SKM-1 (cell line): ENCODE data around the gene PCDHGB6.
"Not testable (repeated sequence)": the region's sequence is repeated elsewhere in the genome, so short reads cannot be mapped to it uniquely, and the experiment has no call there.

Experiments
- DNase-seq: peaks from one replicate; lab custom pipeline; 2025; ENCODE audit not compliant: unreplicated experiment; lab: John Stamatoyannopoulos, UW

PCDHGB6 gene

DNA sequence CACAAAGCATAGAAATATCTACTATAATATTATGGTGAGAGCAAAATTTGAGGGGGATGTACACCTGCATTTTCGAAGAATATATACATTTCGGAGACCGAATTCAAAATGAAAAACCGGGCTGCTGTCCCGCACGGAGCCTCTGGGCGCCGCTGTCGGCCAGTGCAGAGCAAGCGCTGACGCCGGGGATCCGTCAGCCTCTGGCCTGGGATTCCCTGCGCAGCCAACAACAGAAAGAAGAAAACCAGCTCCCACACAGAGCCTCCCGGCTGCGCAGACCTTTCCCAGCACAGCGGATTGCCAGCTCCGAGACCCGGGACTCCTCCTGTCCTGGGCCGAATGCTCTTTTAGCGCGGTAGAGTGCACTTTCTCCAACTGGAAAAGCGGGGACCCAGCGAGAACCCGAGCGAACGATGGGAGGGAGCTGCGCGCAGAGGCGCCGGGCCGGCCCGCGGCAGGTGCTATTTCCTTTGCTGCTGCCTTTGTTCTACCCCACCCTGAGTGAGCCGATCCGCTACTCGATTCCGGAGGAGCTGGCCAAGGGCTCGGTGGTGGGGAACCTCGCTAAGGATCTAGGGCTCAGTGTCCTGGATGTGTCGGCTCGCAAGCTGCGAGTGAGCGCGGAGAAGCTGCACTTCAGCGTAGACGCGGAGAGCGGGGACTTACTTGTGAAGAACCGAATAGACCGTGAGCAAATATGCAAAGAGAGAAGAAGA lies at the start of gene PCDHGB6:
Gene PCDHGB6 (plus strand): TSS at position 232 of the 716 bp plus-strand sequence. CDS start 182 bp downstream, at position 414.
- DNase-seq = not testable (repeated sequence)

DNA sequence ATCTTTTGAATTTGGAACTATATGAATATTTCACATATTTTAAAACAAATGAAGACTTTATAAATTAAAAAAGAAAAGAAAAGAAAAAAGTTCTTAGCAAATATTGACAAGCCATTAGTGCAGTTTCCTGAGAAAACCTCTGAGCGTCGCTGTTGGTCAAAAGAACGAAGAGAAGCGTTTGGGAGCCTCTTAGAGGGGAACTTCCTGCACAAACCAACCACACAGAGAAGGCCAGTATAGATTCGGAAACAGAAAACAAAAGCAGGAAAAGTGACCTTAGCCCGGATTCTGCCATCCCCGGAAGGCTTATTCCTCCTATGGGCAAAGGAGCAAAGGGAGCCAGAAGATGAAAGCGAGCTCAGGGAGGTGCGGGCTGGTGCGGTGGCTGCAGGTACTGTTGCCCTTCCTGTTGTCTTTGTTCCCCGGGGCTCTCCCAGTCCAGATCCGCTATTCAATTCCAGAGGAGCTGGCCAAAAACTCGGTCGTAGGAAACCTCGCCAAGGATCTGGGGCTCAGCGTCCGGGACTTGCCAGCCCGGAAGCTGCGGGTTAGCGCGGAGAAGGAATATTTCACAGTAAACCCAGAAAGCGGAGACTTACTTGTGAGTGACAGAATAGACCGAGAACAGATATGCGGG lies 47.9 kb upstream of the PCDHGB6 start, which contains the start of gene PCDHGB2:
Gene PCDHGB2 (plus strand): TSS at position 205 of the 637 bp plus-strand sequence. CDS start 142 bp downstream, at position 347.
- DNase-seq = no peak

DNA sequence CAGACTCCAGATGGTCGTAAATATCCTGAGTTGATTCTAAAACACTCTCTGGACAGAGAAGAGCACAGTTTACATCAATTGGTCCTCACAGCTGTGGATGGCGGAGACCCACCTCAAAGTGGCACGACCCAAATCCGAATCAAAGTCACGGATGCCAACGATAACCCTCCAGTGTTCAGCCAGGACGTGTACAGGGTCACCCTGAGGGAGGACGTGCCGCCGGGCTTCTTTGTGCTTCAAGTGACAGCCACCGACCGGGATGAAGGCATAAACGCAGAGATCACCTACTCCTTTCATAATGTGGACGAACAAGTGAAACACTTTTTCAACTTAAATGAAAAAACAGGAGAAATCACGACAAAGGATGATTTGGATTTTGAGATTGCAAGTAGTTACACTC lies 47.1 kb upstream of the PCDHGB6 start:
- DNase-seq = no peak

DNA sequence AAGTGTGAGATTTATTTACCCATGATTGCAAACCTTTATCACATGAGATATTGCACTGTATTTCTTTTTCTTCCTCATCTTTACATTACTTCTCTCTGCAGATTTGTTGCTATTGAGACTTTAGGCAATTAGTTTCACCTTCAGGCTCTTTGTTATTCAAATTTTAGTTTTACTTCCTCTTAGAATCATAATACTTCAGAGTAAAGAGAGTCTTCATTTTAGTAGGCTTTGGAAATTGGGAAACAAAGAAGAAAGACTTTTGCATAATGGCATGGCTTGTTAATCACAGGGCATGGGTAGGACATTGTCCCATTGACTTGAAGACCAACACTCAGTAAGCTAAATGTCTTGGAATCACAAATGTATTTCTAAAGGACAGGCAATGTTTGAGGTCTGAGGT lies 45.1 kb upstream of the PCDHGB6 start:
- no peak for DNase-seq

DNA sequence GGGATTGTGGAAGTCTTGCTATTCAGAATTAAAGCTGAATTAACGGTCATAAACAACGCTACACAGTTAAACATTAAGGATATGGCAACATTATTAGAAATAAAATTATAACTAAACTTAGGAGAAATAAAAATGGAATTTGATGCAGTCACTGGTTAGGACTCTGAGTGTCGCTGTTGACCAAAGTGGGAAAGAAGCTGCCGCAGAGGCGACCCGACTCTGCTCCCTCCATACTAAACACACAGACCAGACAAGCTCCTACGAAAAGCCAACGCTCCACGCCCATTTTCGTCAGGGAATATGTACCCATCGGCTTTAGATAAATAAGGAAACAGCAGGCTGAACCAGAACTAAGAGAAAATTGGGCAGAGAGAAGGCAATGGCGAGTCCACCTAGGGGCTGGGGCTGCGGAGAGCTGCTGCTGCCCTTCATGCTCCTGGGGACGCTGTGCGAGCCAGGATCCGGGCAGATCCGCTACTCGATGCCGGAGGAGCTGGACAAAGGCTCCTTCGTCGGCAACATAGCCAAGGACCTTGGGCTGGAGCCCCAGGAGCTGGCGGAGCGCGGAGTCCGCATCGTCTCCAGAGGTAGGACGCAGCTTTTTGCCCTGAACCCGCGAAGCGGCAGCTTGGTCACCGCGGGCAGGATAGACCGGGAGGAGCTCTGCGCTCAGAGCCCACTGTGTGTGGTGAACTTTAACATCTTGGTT lies 43.7 kb upstream of the PCDHGB6 start, which contains the start of gene PCDHGA5:
Gene PCDHGA5 (plus strand): TSS at position 211 of the 709 bp plus-strand sequence. CDS start 169 bp downstream, at position 380.
- DNase-seq = no peak

DNA sequence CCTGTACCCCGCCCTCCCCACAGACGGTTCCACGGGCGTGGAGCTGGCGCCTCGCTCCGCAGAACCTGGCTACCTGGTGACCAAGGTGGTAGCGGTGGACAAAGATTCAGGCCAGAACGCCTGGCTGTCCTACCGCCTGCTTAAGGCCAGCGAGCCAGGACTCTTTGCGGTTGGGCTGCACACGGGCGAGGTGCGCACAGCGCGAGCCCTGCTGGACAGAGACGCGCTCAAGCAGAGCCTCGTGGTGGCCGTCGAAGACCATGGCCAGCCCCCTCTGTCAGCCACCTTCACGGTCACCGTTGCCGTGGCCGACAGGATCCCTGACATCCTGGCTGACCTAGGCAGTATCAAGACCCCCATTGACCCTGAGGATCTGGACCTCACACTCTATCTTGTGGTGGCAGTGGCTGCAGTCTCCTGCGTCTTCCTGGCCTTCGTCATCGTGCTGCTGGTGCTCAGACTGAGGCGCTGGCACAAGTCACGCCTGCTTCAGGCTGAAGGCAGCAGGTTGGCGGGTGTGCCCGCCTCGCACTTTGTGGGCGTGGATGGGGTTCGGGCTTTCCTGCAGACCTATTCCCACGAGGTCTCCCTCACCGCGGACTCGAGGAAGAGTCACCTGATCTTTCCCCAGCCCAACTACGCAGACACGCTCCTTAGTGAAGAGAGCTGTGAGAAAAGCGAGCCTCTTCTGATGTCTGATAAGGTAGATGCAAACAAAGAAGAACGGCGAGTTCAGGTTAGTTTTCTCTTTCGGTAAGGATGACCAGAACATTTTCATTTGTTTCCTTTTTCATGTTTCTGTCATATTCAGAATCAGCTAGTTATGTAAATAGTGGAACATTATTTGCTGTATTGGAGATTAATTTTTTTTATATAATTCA lies 41.6 kb upstream of the PCDHGB6 start:
- no peak for DNase-seq

DNA sequence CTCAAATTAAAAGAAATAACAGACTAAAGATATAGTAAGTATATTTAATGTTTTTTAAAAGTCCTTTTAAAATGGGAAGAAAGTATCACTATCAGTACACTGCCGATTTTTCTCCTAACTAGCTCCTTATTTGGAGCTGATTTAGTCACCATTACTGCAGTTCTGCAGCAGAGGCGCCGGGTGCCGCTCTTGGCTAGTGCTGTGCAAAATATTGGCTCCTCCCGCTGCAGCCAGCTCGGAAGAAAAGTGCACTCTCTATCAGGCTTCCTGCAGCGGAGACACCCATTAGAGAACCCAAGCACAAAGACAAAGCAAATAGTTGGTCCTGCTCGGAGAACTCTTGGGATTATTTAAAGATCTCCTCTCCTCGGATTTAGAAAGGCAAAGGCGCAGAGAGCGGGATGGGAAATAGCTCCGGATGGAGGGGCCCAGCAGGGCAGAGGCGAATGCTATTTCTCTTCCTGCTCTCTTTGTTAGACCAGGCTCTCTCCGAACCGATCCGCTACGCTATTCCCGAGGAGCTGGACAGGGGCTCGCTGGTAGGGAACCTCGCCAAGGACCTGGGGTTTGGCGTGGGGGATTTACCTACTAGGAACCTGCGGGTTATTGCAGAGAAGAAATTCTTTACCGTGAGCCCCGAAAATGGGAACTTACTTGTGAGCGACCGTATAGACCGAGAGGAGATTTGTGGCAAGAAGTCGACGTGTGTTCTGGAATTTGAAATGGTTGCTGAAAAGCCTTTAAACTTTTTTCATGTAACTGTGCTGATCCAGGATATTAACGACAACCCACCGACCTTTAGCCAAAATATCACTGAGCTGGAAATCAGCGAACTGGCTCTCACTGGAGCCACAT lies 37.6 kb upstream of the PCDHGB6 start, which contains the start of gene PCDHGB3:
Gene PCDHGB3 (plus strand): TSS at position 249 of the 855 bp plus-strand sequence. CDS start 153 bp downstream, at position 402.
- no peak for DNase-seq

DNA sequence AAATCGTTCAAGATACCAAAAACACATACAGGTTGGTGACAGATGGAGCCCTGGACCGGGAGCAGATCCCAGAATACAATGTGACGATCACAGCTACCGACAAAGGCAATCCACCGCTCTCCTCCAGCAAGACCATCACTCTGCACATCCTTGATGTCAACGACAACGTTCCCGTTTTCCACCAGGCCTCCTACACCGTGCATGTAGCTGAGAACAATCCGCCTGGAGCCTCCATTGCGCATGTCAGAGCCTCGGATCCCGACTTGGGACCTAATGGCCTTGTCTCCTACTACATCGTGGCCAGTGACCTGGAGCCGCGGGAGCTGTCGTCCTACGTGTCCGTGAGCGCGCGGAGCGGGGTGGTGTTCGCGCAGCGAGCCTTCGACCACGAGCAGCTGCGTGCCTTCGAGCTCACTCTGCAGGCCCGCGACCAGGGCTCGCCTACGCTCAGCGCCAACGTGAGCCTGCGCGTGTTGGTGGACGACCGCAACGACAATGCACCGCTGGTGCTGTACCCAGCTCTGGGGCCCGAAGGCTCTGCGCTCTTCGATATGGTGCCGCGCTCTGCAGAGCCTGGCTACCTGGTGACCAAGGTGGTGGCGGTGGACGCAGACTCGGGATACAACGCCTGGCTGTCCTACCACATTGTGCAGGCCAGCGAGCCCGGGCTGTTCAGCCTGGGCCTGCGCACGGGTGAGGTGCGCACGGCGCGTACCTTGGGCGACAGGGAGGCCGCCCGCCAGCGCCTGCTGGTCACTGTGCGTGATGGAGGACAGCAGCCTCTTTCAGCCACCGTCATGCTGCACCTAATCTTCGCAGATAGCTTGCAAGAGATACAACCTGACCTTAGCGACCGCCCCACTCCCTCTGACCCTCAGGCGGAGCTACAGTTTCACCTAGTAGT lies 36.0 kb upstream of the PCDHGB6 start:
- no peak for DNase-seq

DNA sequence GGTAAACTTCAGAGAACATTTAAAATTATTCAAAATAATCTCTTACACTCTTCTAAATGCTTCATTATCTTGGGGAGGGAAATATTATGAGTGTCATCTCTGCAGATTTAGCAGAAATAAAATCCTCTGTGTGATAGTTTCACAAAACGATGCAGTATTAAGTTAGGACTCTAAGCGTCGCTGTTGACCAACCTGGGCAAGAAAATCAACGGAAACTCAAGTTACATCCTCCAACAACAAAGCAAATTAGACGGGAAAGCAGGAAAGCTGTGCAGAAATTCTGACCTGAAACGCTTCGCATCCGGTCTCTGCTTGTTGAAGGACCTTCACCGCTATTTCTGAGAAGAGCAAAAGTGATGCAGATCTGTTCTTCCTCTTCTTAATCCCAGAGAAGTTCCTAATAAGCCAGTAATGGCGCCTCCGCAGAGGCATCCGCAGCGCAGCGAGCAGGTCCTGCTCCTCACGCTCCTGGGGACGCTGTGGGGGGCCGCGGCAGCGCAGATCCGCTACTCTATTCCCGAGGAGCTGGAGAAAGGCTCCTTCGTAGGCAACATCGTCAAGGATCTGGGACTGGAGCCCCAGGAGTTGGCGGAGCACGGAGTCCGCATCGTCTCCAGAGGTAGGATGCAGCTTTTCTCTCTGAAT lies 34.0 kb upstream of the PCDHGB6 start, which contains the start of gene PCDHGA6:
Gene PCDHGA6 (plus strand): TSS at position 219 of the 645 bp plus-strand sequence. CDS start 193 bp downstream, at position 412.
- no peak for DNase-seq

DNA sequence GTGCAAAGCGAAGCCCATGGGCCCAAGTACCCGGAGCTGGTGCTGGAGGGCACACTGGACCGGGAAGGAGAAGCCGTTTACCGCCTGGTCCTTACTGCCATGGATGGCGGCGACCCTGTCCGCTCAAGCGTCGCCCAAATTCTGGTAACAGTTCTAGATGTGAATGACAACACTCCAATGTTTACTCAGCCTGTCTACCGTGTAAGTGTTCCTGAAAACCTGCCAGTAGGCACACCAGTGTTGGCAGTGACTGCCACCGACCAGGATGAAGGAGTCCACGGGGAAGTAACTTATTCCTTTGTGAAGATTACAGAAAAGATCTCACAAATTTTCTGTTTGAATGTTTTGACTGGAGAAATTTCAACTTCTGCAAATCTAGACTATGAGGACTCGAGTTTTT lies 33.2 kb upstream of the PCDHGB6 start:
- no peak for DNase-seq

DNA sequence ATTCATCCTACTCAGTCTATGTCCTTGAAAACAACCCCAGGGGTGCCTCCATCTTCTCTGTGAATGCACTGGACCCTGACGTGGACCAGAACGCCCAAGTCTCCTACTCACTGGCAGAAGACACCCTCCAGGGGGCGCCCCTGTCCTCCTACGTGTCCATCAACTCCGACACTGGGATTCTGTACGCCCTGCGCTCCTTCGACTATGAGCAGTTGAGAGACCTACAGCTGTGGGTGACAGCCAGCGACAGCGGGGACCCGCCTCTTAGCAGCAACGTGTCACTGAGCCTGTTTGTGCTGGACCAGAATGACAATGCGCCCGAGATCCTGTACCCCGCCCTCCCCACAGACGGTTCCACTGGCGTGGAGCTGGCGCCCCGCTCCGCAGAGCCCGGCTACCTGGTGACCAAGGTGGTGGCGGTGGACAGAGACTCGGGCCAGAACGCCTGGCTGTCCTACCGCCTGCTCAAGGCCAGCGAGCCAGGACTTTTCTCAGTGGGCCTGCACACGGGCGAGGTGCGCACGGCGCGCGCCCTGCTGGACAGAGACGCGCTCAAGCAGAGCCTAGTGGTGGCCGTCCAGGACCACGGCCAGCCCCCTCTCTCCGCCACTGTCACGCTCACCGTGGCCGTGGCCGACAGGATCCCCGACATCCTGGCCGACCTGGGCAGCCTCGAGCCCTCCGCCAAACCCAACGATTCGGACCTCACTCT lies 32.2 kb upstream of the PCDHGB6 start:
- not testable (repeated sequence) for DNase-seq

DNA sequence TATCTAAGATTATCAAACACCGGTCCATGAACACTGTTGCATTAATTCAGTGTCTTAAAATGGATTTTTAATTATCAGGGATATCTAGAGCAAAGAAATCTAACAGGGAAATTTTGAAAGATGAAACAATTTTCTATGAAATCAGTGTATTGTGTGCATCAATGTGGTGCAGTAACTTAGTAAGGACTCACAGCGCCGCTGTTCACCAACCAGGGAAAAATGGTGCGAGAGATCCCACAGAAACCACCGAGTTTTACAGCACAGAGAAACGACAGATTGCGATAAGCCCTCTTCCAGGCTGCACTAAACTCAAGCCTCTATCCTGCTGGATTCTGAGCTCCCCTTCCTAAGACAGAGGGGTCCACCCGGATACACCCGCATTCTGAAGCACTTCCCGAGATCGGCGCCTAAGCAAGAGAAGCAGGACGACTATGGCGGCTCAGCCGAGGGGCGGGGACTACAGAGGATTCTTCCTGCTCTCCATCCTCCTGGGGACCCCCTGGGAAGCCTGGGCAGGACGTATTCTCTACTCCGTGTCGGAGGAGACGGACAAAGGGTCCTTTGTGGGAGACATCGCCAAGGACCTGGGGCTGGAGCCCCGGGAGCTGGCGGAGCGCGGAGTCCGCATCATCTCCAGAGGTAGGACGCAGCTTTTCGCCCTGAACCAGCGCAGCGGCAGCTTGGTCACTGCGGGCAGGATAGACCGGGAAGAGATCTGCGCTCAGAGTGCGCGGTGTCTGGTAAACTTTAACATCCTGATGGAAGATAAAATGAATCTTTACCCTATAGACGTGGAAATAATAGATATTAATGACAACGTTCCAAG lies 25.1 kb upstream of the PCDHGB6 start, which contains the start of gene PCDHGA7:
Gene PCDHGA7 (plus strand): TSS at position 274 of the 826 bp plus-strand sequence. CDS start 158 bp downstream, at position 432.
- no peak for DNase-seq

DNA sequence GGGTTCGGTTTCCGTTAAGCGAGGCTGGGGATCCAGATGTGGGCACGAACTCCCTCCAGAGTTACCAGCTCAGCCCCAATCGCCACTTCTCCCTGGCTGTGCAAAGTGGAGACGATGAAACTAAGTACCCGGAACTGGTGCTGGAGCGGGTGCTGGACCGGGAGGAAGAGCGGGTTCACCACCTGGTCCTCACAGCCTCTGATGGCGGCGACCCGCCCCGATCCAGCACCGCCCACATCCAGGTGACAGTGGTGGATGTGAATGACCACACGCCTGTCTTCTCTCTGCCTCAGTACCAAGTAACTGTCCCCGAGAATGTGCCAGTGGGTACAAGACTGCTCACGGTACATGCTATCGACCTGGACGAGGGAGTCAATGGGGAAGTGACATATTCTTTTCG lies 24.5 kb upstream of the PCDHGB6 start:
- no peak for DNase-seq

DNA sequence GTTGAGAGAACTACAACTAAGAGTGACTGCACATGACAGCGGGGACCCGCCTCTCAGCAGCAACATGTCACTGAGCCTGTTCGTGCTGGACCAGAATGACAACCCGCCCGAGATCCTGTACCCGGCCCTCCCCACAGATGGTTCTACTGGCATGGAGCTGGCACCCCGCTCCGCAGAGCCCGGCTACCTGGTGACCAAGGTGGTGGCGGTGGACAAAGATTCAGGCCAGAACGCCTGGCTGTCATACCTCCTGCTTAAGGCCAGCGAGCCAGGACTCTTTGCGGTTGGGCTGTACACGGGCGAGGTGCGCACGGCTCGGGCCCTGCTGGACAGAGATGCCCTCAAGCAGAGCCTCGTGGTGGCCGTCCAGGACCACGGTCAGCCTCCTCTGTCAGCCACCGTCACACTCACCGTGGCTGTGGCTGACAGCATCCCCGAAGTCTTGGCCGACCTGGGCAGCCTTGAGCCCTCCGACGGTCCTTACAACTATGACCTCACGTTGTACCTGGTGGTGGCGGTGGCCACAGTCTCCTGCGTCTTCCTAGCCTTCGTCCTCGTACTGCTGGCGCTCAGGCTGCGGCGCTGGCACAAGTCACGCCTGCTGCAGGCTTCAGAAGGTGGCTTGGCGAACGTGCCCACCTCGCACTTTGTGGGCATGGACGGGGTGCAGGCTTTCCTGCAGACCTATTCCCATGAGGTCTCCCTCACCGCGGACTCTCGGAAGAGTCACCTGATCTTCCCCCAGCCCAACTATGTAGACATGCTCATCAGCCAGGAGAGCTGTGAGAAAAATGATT lies 23.2 kb upstream of the PCDHGB6 start:
- DNase-seq = no peak

DNA sequence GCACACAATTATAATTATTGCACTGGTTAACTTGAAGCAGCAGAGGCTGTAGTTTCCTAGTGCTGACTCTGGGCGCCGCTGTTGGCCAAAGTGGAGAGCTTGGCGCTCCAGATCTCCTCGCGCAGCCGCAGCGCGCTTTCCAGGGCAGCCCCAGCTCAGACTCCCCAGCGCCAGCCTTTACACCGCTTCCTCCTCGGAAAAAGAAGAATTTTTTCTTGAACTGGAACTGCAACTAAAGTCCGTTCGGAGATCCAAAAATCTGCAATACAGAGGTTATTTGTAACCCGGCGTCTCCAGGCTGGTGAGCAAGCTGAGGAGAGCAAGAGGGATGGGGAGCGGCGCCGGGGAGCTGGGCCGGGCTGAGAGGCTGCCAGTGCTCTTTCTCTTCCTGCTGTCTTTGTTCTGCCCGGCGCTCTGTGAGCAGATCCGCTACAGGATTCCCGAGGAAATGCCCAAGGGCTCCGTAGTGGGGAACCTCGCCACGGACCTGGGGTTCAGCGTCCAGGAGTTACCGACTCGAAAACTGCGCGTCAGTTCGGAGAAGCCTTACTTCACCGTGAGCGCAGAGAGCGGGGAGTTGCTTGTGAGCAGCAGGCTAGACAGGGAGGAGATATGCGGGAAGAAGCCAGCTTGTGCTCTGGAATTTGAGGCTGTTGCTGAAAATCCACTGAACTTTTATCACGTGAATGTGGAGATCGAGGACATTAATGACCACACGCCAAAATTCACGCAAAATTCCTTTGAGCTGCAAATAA lies 20.1 kb upstream of the PCDHGB6 start, which contains the start of gene PCDHGB4:
Gene PCDHGB4 (plus strand): TSS at position 142 of the 755 bp plus-strand sequence. CDS start 187 bp downstream, at position 329.
- not testable (repeated sequence) for DNase-seq
